HepG2 (cell line): Measurements from ENCODE around the gene TLE5. TPM values are rescaled to one million over a fixed set of nuclear protein-coding genes. Genes with fewer than 3 reads are reported as not detected.

ENCODE experiments used
- ATM ChIP-seq: fragments of 450-650 bp; IDR thresholded peaks from 2 replicates; pipeline ENCODE4 v1.7.1; 2017; ENCODE audit warnings: mild to moderate bottlenecking, borderline replicate concordance
- CBX5 ChIP-seq: sonication (generic); formaldehyde crosslinking; IDR thresholded peaks from 2 replicates; pipeline ENCODE4 v1.4.0; 2020; ENCODE audit warnings: missing genetic modification reagents, borderline replicate concordance
- CSRNP1 ChIP-seq: sonication (generic); formaldehyde crosslinking; IDR thresholded peaks from 2 replicates; pipeline ENCODE4 v1.8.1; 2023; ENCODE audit warnings: mild to moderate bottlenecking, missing genetic modification reagents
- FOXK2 ChIP-seq: fragments of 450-650 bp; IDR thresholded peaks from 2 replicates; pipeline ENCODE4 v1.6.1; 2016
- HNRNPL ChIP-seq: fragments of 200-400 bp; formaldehyde crosslinking; IDR thresholded peaks from 2 replicates; pipeline ENCODE4 v1.6.1; 2017; ENCODE audit warnings: mild to moderate bottlenecking, low read depth, low read length
- HOXA3 ChIP-seq: sonication (generic); formaldehyde crosslinking; IDR thresholded peaks from 2 replicates; pipeline ENCODE4 v1.5.0; 2020; ENCODE audit warnings: missing genetic modification reagents
- HOXD1 ChIP-seq: sonication (generic); formaldehyde crosslinking; IDR thresholded peaks from 2 replicates; pipeline ENCODE4 v1.5.0; 2020; ENCODE audit warnings: missing genetic modification reagents
- MATR3 ChIP-seq: sonication (generic); formaldehyde crosslinking; IDR thresholded peaks from 2 replicates; pipeline ENCODE4 v1.4.0; 2020; ENCODE audit warnings: missing genetic modification reagents
- PHF5A ChIP-seq: IDR thresholded peaks from one replicate; pipeline ENCODE4 v1.6.1; 2018; ENCODE audit warnings: low read depth, missing genetic modification reagents; ENCODE audit not compliant: unreplicated experiment
- TOE1 ChIP-seq: sonication (generic); formaldehyde crosslinking; IDR thresholded peaks from 2 replicates; pipeline ENCODE4 v1.4.0; 2020; ENCODE audit warnings: mild to moderate bottlenecking, missing genetic modification reagents
- ZFP37 ChIP-seq: sonication (generic); formaldehyde crosslinking; IDR thresholded peaks from 2 replicates; pipeline ENCODE4 v1.4.0; 2020; ENCODE audit warnings: missing genetic modification reagents, borderline replicate concordance
- ZNF263 ChIP-seq: sonication (generic); formaldehyde crosslinking; IDR thresholded peaks from 2 replicates; pipeline ENCODE4 v1.4.0; 2020; ENCODE audit warnings: missing genetic modification reagents
- ZNF274 ChIP-seq: sonication (generic); formaldehyde crosslinking; IDR thresholded peaks from 2 replicates; pipeline ENCODE4 v1.5.1; 2020; ENCODE audit warnings: mild to moderate bottlenecking, missing genetic modification reagents
- ZNF567 ChIP-seq: sonication (generic); formaldehyde crosslinking; IDR thresholded peaks from 2 replicates; pipeline ENCODE4 v1.8.1; 2023; ENCODE audit warnings: mild to moderate bottlenecking, missing genetic modification reagents, borderline replicate concordance
- ZNF574 ChIP-seq: sonication (generic); formaldehyde crosslinking; IDR thresholded peaks from 2 replicates; pipeline ENCODE4 v1.4.0; 2020; ENCODE audit warnings: missing genetic modification reagents
- ZNF644 ChIP-seq: IDR thresholded peaks from 2 replicates; pipeline ENCODE4 v1.6.1; 2016; ENCODE audit warnings: low read depth
- ZNF782 ChIP-seq: sonication (generic); formaldehyde crosslinking; IDR thresholded peaks from 2 replicates; pipeline ENCODE4 v1.4.0; 2020; ENCODE audit warnings: missing genetic modification reagents, mild to moderate bottlenecking, borderline replicate concordance
- ZNF883 ChIP-seq: sonication (generic); formaldehyde crosslinking; IDR thresholded peaks from 2 replicates; pipeline ENCODE4 v1.5.1; 2020; ENCODE audit warnings: mild to moderate bottlenecking, missing genetic modification reagents; ENCODE audit errors: not compliant biosample characterization
- ZZZ3 ChIP-seq: sonication (generic); formaldehyde crosslinking; IDR thresholded peaks from 2 replicates; pipeline ENCODE4 v1.4.0; 2020; ENCODE audit warnings: missing genetic modification reagents, mild to moderate bottlenecking, borderline replicate concordance
- polyA plus RNA-seq, 8 experiments: library from polyadenylated mRNA; depleted of rRNA in 3 of 8; stranded (reverse) in 7 of 8; unstranded in 1 of 8; fragments of >200 nt; fragmentation: Illumina TruSeq in 4 of 8; extraction: Trizol in 4 of 8; gene quantifications; 2 replicates each; pipeline versions ENCODE4 v1.2.1 to v1.2.3, GENCODE V29; 2011 to 2016; ENCODE audit warnings: low read depth in 4 of 8, missing spikeins in 1 of 8, mixed read lengths in 1 of 8; ENCODE audit not compliant: insufficient read depth in 1 of 8
- total RNA-seq, 5 experiments: library from RNA; depleted of rRNA; stranded (reverse); fragments of >200 nt; fragmentation: Illumina TruSeq; extraction: Trizol; gene quantifications; 2 replicates each; pipeline ENCODE4 v1.2.3, GENCODE V29; 2016; ENCODE audit warnings: low read depth in 1 of 5
- TF ChIP-seq, protein P1 (sequence below): sonication (generic); formaldehyde crosslinking; IDR thresholded peaks from 2 replicates; pipeline ENCODE4 v1.4.0; 2020; ENCODE audit warnings: missing genetic modification reagents
- TF ChIP-seq, protein P2 (sequence below): sonication (generic); formaldehyde crosslinking; IDR thresholded peaks from 2 replicates; pipeline ENCODE4 v1.4.0; 2020; ENCODE audit warnings: missing genetic modification reagents, mild to moderate bottlenecking, borderline replicate concordance
- TF ChIP-seq, protein P3 (sequence below): IDR thresholded peaks from 2 replicates; pipeline ENCODE4 v1.6.1; 2016; ENCODE audit warnings: control low read depth

TLE5 gene
- total and polyA plus RNA-seq, 2 of the 13 experiments (the other 11 are each of a cell fraction or from before 2014, with no cell fraction given): 62.8 to 189 TPM

DNA sequence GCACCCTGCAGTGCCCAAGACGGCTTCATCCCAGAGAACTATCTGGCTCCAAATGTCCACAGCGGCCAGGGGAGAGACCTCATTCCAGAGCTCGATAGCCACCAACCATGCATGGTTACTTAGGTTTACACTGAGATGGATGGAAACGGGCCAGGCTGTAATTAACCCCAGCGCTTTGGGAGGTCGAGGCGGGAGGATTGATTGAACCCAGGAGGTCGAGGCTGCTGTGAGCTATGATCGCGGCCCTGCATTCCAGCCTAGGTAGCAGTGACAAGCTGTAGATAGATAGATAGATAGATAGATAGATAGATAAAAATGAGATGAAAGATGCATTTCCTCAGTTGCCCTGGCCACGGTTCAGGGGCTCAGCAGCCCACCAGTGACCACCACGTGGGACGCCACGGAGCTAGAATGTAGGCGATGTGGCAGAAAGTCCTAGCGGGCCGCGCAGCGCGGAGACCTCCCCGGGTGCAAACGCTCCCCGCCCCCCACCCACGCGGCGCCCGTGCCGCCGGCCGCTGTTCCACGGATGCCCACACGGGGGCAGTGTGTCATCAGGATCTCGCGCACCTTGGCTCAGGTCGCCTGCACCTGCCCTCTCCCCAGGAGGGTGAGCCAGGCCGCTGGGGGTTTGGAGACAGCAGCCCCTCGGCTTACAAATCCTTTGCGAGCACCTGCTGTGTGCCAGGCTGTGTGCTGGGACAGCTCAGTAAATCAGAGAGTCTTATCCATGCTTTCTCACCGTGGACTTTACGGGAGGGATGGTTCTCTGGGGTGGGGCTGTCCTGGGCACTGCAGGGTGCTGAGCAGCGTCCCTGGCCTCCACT is 13.5 kb upstream of the TLE5 start (continued):
- no peak for TF ChIP-seq ZZZ3 (CRISPR knock-in tag)
- no peak for TF ChIP-seq HNRNPL
- TF ChIP-seq, protein P1, sequence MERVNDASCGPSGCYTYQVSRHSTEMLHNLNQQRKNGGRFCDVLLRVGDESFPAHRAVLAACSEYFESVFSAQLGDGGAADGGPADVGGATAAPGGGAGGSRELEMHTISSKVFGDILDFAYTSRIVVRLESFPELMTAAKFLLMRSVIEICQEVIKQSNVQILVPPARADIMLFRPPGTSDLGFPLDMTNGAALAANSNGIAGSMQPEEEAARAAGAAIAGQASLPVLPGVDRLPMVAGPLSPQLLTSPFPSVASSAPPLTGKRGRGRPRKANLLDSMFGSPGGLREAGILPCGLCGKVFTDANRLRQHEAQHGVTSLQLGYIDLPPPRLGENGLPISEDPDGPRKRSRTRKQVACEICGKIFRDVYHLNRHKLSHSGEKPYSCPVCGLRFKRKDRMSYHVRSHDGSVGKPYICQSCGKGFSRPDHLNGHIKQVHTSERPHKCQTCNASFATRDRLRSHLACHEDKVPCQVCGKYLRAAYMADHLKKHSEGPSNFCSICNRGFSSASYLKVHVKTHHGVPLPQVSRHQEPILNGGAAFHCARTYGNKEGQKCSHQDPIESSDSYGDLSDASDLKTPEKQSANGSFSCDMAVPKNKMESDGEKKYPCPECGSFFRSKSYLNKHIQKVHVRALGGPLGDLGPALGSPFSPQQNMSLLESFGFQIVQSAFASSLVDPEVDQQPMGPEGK (CRISPR knock-in tag): peak; percentile 72
- TF ChIP-seq, protein P2, sequence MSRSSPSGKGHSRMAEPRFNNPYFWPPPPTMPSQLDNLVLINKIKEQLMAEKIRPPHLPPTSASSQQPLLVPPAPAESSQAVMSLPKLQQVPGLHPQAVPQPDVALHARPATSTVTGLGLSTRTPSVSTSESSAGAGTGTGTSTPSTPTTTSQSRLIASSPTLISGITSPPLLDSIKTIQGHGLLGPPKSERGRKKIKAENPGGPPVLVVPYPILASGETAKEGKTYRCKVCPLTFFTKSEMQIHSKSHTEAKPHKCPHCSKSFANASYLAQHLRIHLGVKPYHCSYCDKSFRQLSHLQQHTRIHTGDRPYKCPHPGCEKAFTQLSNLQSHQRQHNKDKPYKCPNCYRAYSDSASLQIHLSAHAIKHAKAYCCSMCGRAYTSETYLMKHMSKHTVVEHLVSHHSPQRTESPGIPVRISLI (CRISPR knock-in tag): peak; percentile 40; the same call in 1 of the 2 replicates
- no peak for TF ChIP-seq TOE1 (CRISPR knock-in tag)
- TF ChIP-seq ZNF263: no peak
- no peak for TF ChIP-seq PHF5A (CRISPR knock-in tag)
- peak; percentile 58; the same call in 1 of the 2 replicates for TF ChIP-seq HOXA3 (CRISPR knock-in tag)
- TF ChIP-seq ZNF274: no peak
- no peak for TF ChIP-seq ZNF644 (CRISPR knock-in tag)
- TF ChIP-seq ATM: no peak
- TF ChIP-seq ZNF567 (CRISPR knock-in tag): no peak; the same call in 1 of the 2 replicates
- TF ChIP-seq, protein P3, sequence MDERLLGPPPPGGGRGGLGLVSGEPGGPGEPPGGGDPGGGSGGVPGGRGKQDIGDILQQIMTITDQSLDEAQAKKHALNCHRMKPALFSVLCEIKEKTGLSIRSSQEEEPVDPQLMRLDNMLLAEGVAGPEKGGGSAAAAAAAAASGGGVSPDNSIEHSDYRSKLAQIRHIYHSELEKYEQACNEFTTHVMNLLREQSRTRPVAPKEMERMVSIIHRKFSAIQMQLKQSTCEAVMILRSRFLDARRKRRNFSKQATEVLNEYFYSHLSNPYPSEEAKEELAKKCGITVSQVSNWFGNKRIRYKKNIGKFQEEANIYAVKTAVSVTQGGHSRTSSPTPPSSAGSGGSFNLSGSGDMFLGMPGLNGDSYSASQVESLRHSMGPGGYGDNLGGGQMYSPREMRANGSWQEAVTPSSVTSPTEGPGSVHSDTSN: no peak
- no peak for TF ChIP-seq CBX5
- no peak for TF ChIP-seq FOXK2
- TF ChIP-seq HOXD1 (CRISPR knock-in tag): no peak
- no peak for TF ChIP-seq ZNF574 (CRISPR knock-in tag)
- TF ChIP-seq MATR3 (CRISPR knock-in tag): no peak
- TF ChIP-seq ZNF782: no peak
- TF ChIP-seq ZNF883 (CRISPR knock-in tag): peak; percentile 69
- no peak for TF ChIP-seq ZFP37 (CRISPR knock-in tag)
- TF ChIP-seq CSRNP1: no peak
